Mesothelial cell of epicardium (in vitro differentiated cells): ENCODE data around the gene ITCH. TPM values are rescaled to one million over a fixed set of nuclear protein-coding genes. Genes with fewer than 3 reads are reported as not detected.
"Not testable (repeated sequence)": the region's sequence is repeated elsewhere in the genome, so short reads cannot be mapped to it uniquely, and the experiment has no call there.

Source experiments
- DNase-seq, 2 experiments: peaks; one replicate each; pipeline ENCODE4 v3.0.0; 2021; ENCODE audit warnings: low spot score in 2 of 2; ENCODE audit not compliant: unreplicated experiment in 2 of 2
- H3K27ac Mint-ChIP-seq: 2 replicates; pipeline ENCODE4 v1.8.0; 2021; ENCODE audit warnings: mixed read lengths
- H3K27me3 Mint-ChIP-seq: 2 replicates; pipeline ENCODE4 v1.8.0; 2021; ENCODE audit warnings: low read depth, mixed read lengths
- H3K36me3 Mint-ChIP-seq: 2 replicates; pipeline ENCODE4 v1.8.0; 2021; ENCODE audit warnings: mixed read lengths
- H3K4me1 Mint-ChIP-seq: 2 replicates; pipeline ENCODE4 v1.8.0; 2021; ENCODE audit warnings: mixed read lengths
- H3K4me3 Mint-ChIP-seq: 2 replicates; pipeline ENCODE4 v1.8.0; 2021; ENCODE audit warnings: mild to moderate bottlenecking, moderate library complexity, mixed read lengths
- H3K9me3 Mint-ChIP-seq: 2 replicates; pipeline ENCODE4 v1.8.0; 2021; ENCODE audit warnings: mixed read lengths
- CTCF ChIP-seq: fragments of 200-600 bp; sonication (generic); IDR thresholded peaks from one replicate; pipeline ENCODE4 v1.5.0; 2021; ENCODE audit warnings: antibody characterized with exemption; ENCODE audit not compliant: unreplicated experiment
- total RNA-seq: library from RNA; stranded (reverse); gene quantifications from 3 replicates; pipeline ENCODE4 v1.2.1, GENCODE V29; 2021

ITCH gene
- total RNA-seq, 1 donor from 2014 or later: 60.2 TPM

- TF ChIP-seq CTCF: no peak
- Mint-ChIP-seq H3K4me1 (peaks cover 25% of the 10 kb centered on the region), H3K9me3 (no peaks in the 10 kb centered on the region), H3K27me3 (no peaks in the 10 kb centered on the region), H3K4me3 (no peak overlapping the region), H3K27ac (peak overlapping the region; percentile 54), H3K36me3 (peaks cover 18% of the 10 kb centered on the region)
- DNase-seq: no peak
Observed at GRCh38 chr20:34403063-34403827, 40.2 kb downstream of the ITCH start.

- no peak for DNase-seq
- Mint-ChIP-seq H3K36me3 (peaks cover 21% of the 10 kb centered on the region), H3K27me3 (no peaks in the 10 kb centered on the region), H3K4me3 (no peak overlapping the region), H3K4me1 (peaks cover 25% of the 10 kb centered on the region), H3K27ac (peak overlapping the region; percentile 54), H3K9me3 (no peaks in the 10 kb centered on the region)
- TF ChIP-seq CTCF: no peak
Observed at GRCh38 chr20:34403908-34404307, 40.8 kb downstream of the ITCH start.

GRCh38 chr20:34404803-34405202 is 41.7 kb downstream of the ITCH start:
- Mint-ChIP-seq H3K36me3 (peaks cover 27% of the 10 kb centered on the region), H3K27ac (no peak overlapping the region), H3K4me3 (no peak overlapping the region), H3K27me3 (no peaks in the 10 kb centered on the region), H3K4me1 (peaks cover 25% of the 10 kb centered on the region), H3K9me3 (no peaks in the 10 kb centered on the region)
- TF ChIP-seq CTCF: no peak
- no peak for DNase-seq

- not testable (repeated sequence) for H3K4me3 Mint-ChIP-seq, DNase-seq, H3K27me3 Mint-ChIP-seq, H3K27ac Mint-ChIP-seq, H3K9me3 Mint-ChIP-seq
- Mint-ChIP-seq H3K36me3 (peaks cover 26% of the 10 kb centered on the region), H3K4me1 (peaks cover 24% of the 10 kb centered on the region)
Observed at GRCh38 chr20:34405247-34405651, 42.2 kb downstream of the ITCH start.

GRCh38 chr20:34405942-34406341 is 42.9 kb downstream of the ITCH start:
- not testable (repeated sequence) for DNase-seq, H3K27ac Mint-ChIP-seq, H3K27me3 Mint-ChIP-seq, H3K4me3 Mint-ChIP-seq, H3K9me3 Mint-ChIP-seq
- H3K36me3 Mint-ChIP-seq: peaks cover 25% of the 10 kb centered on the region
- H3K4me1 Mint-ChIP-seq: peaks cover 22% of the 10 kb centered on the region

- H3K9me3 Mint-ChIP-seq: no peaks in the 10 kb centered on the region
- no peak overlapping the region for H3K4me3 Mint-ChIP-seq
- H3K4me1 Mint-ChIP-seq: peaks cover 17% of the 10 kb centered on the region
- H3K27me3 Mint-ChIP-seq: no peaks in the 10 kb centered on the region
- H3K27ac Mint-ChIP-seq: no peak overlapping the region
- no peak for DNase-seq
- TF ChIP-seq CTCF: no peak
- H3K36me3 Mint-ChIP-seq: peaks cover 19% of the 10 kb centered on the region
Observed at GRCh38 chr20:34407962-34408474, 44.9 kb downstream of the ITCH start.
